PC-9 (cell line): ENCODE data around the gene TBX10.

Source experiments
- EZH2 ChIP-seq: fragments of 200-600 bp; sonication (generic); IDR thresholded peaks from 2 replicates; pipeline ENCODE4 v1.8.0; 2017; ENCODE audit warnings: antibody characterized with exemption, low read depth
- TF ChIP-seq, protein P1 (sequence below): fragments of 200-600 bp; sonication (generic); conservative IDR thresholded peaks from 2 replicates; pipeline ENCODE4 v1.6.1; 2017; ENCODE audit warnings: mixed run types, antibody characterized with exemption, mild to moderate bottlenecking, moderate library complexity

GRCh38 chr11:67651976-67652781 is 12.6 kb upstream of the TBX10 start:
- TF ChIP-seq, protein P1, sequence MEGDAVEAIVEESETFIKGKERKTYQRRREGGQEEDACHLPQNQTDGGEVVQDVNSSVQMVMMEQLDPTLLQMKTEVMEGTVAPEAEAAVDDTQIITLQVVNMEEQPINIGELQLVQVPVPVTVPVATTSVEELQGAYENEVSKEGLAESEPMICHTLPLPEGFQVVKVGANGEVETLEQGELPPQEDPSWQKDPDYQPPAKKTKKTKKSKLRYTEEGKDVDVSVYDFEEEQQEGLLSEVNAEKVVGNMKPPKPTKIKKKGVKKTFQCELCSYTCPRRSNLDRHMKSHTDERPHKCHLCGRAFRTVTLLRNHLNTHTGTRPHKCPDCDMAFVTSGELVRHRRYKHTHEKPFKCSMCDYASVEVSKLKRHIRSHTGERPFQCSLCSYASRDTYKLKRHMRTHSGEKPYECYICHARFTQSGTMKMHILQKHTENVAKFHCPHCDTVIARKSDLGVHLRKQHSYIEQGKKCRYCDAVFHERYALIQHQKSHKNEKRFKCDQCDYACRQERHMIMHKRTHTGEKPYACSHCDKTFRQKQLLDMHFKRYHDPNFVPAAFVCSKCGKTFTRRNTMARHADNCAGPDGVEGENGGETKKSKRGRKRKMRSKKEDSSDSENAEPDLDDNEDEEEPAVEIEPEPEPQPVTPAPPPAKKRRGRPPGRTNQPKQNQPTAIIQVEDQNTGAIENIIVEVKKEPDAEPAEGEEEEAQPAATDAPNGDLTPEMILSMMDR: no peak
- no peak for TF ChIP-seq EZH2
